ENCODE results near the gene RNF180. TPM values are rescaled to one million over a fixed set of nuclear protein-coding genes. Genes with fewer than 3 reads are reported as not detected.

RNF180 gene
- total RNA-seq, 1 donor from 2014 or later, result 12.2 TPM

- ATAC-seq (no peak), DNase-seq (no peak)
- Histone ChIP-seq H3K4me1 (no peaks in the 10 kb centered on the region), H3K36me3 (no peaks in the 10 kb centered on the region), H3K27ac (no peak overlapping the region), H3K4me3 (no peak overlapping the region), H3K9me3 (no peaks in the 10 kb centered on the region), H3K27me3 (ENCODE audit: low read depth) (no peaks in the 10 kb centered on the region)
- TF ChIP-seq CTCF (IDR thresholded peaks at IDR 0.05), result no peak
- intact Hi-C loops (cut with DNase I), result no loop called here
Measured at GRCh38 chr5:64181440-64181839, 15.8 kb downstream of the RNF180 start.

DNA sequence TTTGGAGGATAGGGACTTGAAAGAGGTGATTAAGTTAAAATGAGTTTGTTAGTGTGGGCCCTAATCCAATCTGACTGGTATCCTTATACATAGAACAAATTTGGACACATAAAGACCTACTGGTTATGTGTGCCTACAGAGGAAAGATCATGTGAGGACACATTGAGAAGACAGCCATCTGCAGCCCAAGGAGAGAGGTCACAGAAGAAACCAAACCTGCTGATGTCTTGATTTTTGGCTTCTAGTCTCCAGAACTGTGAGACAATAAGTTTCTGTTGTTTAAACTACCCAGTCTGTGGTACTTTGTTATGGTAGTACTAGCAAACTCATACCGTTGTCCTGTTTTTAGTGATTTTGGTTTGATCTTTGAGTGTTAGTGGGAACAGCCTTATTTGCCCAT, 18.3 kb downstream of the RNF180 start:
- no peak overlapping the region for H3K4me3 ChIP-seq
- no peak for TF ChIP-seq CTCF (IDR thresholded peaks at IDR 0.05)
- no peak for ATAC-seq

DNA sequence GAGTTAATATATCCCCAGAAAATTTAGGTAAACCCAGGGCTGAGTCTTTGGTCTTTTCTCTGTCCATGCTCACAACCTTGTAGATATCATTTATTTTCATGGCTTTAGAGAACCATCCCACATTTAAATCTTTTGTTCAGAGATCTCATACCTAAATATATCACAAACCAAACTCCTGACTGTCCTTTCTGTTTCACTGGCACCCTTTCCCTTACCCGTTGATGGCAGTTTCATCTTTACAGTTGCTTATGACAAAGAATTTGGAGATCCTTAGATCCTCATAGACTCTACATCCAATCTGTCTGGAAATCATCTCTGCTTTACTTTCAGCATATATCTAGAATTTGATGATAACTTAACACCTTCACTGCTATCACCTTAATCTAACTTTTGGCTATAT, 19.2 kb downstream of the RNF180 start:
- intact Hi-C loops (cut with DNase I), result no loop called here
- no peaks in the 10 kb centered on the region for H3K9me3 ChIP-seq
- DNase-seq, result no peak
- ATAC-seq, result no peak
- TF ChIP-seq CTCF (IDR thresholded peaks at IDR 0.05), result no peak
- no peaks in the 10 kb centered on the region for H3K4me1 ChIP-seq
- H3K36me3 ChIP-seq, result no peaks in the 10 kb centered on the region
- no peaks in the 10 kb centered on the region for H3K27me3 ChIP-seq (ENCODE audit: low read depth)
- no peak overlapping the region for H3K27ac ChIP-seq
- H3K4me3 ChIP-seq, result no peak overlapping the region

More for the DNA sequence above, 18.3 kb downstream of the RNF180 start:
- Histone ChIP-seq H3K9me3 (no peaks in the 10 kb centered on the region), H3K27me3 (ENCODE audit: low read depth) (no peaks in the 10 kb centered on the region), H3K36me3 (no peaks in the 10 kb centered on the region), H3K27ac (no peak overlapping the region), H3K4me1 (no peaks in the 10 kb centered on the region)
- intact Hi-C loops (cut with DNase I), result no loop called here
- DNase-seq, result no peak

- Histone ChIP-seq H3K27ac (no peak overlapping the region), H3K36me3 (no peaks in the 10 kb centered on the region), H3K4me1 (no peaks in the 10 kb centered on the region), H3K4me3 (no peak overlapping the region), H3K9me3 (no peaks in the 10 kb centered on the region), H3K27me3 (ENCODE audit: low read depth) (no peaks in the 10 kb centered on the region)
- no peak for ATAC-seq
- intact Hi-C loops (cut with DNase I), result no loop called here
- no peak for TF ChIP-seq CTCF (IDR thresholded peaks at IDR 0.05)
- DNase-seq, result no peak
Measured at GRCh38 chr5:64188776-64189175, 23.1 kb downstream of the RNF180 start.

GRCh38 chr5:64190562-64191306, 25.1 kb downstream of the RNF180 start:
- Histone ChIP-seq H3K36me3 (no peaks in the 10 kb centered on the region), H3K4me1 (no peaks in the 10 kb centered on the region), H3K9me3 (no peaks in the 10 kb centered on the region), H3K27me3 (ENCODE audit: low read depth) (no peaks in the 10 kb centered on the region), H3K27ac (no peak overlapping the region), H3K4me3 (no peak overlapping the region)
- no peak for TF ChIP-seq CTCF (IDR thresholded peaks at IDR 0.05)
- ATAC-seq (no peak), DNase-seq (no peak)
- intact Hi-C loops (cut with DNase I), result no loop called here

Measured in lower lobe of right lung (tissue), 2 donors.